NCI-H82 (cell line): ENCODE results near the gene ANKRD33.
A peak's percentile ranks its signal among the peaks of the same experiment; 100 is the strongest.

Experiments
- DNase-seq: peaks from one replicate; lab custom pipeline; 2025; lab: John Stamatoyannopoulos, UW

Gene ANKRD33, protein sequence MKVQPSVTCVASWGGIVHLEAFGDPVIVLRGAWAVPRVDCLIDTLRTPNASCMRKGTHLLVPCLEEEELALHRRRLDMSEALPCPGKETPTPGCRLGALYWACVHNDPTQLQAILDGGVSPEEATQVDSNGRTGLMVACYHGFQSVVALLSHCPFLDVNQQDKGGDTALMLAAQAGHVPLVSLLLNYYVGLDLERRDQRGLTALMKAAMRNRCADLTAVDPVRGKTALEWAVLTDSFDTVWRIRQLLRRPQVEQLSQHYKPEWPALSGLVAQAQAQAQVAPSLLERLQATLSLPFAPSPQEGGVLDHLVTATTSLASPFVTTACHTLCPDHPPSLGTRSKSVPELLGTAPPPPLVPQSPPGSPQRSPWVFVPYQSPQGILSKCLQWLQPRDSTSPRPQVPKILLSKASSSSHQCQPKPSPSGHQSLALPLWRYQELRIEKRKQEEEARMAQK

DNA sequence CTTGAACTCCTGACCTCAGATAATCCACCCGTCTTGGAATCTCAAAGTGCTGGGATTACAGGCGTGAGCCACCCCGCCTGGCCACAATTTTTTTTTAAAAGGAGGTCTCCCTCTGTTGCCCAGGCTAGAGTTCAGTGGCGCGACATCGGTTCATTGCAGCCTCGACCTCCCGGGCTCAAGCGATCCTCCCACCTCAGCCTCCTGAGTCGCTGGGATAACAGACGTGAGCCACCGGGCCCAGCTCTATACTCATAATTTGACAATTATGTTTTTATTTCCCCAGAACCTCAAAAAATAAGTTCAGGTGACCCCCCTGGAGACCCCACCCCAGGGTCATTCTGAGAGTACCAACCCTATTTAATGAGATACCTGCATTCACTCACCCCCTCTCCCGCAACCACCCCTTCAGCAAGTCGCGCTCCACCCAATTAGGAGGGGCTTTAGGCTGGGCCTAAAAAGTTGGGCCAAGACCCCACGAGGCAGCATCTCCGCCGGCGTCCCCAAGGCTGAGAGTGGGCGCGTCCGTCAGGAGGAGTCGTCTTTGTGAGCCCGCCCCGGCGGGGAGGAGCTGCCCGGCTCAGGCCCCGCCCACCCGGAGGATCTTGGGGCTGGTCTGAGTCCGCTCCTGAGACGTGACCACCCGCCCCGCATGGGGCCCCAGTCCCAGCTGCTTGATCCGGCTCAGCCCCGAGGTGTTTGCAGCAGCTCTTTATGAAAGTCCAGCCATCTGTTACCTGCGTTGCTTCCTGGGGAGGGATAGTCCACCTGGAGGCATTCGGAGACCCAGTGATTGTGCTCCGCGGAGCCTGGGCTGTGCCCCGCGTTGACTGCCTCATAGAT, at the start of gene ANKRD33:
Gene ANKRD33, plus strand, starts transcription at position 628 of the 840 bp plus-strand sequence. Its CDS starts 84 bp downstream, at position 712.
- DNase-seq: peak; percentile 99

DNA sequence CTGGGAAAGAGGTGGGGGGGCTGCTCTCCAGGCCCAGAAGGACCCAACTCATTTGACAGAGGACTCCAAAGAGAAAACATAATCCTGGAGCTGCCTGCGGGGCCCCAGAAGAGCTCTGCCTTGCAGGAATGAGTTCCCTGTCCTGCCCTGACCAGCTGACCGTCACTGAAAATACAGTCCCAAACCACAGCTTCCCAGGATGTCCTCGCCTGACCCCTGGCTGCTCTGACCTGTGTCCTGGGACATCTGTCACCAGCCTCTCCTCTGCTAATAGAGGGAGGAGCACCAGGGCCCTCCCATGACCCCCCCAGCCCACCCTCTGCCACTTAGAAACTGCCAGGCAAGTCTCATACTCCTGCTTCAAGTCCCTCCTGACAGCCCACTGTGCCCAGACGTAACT, 49.1 kb upstream of the ANKRD33 start:
- no peak for DNase-seq

DNA sequence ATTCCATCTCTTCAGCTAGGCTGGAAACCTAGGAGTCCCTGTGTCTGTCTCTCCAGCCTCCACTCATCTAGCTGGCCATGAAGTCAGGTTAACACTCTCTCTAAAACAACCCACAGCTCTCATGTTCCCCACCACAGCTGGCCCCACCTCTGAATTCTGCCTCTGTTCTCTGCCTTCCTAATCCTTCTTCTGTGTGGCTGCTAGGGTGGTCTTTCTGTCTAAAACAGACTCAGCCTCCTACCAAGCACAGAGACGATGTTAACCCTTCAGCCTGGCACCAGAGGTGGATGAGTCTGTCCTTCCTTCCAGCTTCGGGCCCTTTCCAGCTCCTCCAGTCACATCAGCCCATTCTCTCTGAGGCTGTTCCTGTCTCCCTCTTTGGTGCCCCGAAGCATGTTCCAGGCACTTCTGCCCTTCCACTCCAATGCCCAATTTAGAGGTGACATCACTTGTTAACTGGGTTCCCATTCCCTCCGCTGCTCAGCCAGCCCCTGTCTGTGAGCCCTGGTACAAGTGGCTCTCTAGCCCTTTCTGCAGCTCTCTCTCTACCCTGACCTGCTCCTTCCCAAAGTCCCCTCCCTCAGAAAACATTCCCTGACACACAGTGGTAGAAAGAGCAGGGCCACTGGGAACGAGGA, 48.5 kb upstream of the ANKRD33 start:
- no peak for DNase-seq

DNA sequence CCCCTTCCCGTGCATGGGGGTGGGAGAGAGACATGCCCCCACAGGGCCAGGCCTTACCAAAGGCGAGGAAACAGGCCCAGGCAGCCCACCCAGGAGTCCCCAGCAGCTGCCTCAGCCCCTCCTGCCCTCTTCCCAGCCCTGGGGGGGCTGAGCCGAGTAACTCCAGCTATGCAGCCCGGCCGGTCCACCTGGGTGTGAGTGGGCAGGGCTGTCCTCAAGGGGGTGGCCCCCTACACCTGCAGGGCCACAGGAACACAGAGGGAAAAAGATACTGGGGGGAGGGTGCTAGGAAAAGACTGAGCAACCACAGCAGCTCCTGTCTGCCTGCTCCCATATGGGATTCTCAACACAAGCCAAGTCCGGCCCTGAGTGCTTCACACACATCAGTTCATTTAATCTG, 46.9 kb upstream of the ANKRD33 start:
- DNase-seq: no peak

DNA sequence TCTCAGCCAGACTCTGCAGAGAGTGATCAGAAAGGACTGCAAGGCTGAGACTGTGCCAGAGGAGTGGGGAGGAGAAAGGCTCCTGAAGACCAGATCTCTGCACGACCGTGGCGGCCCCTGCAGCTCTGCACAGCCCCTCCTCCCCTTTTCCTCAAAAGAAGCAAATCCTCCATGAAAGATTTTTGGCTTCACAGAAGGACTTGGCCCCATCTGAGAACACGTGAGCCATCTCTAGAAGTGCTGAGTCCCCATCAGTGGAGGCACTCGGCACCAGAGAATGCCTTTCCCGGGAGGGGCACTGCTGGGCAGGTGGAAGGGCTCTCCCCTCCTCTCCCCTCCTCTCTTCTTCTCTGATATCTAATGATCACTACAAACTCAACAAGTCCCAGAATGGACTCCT, 46.2 kb upstream of the ANKRD33 start:
- no peak for DNase-seq

DNA sequence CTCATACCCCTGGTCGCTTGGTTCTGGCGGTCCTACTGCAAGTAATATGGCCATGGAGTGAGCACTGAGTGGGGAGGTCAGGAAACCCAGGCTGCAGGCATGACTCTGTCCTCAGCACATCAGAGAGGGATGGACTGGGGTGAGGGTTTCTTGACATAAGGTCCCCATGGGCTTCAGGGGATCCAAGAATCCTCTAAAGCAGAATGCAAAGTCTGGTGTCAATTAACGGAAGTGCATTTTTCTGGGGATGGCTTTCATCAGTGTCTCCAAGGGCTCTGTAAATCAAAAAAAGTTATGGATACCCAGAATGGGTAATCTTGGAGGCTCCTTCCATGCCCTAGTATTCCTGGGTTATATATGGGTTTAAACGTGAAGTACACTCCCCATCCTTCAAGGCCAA, 43.0 kb upstream of the ANKRD33 start:
- DNase-seq: no peak

DNA sequence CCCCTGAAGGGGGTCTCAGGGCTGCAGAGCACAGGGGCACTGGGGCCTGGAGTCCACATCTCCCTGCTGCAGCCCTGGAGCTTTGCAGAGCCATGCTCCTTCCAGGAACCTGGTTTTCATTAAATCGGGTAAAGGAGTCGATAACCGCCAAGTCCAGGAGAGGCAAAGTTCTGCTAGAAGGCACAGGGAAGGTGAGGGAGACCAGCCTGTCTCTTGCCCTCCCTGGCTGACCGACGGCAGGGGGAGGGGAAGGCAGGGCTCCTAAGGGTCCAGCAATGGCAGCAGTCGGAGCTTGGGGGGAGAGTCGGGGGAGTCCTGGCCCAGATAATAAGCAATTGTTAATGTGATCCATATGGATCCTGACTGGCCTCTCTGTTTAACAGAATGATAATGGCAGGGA, 42.4 kb upstream of the ANKRD33 start:
- no peak for DNase-seq

DNA sequence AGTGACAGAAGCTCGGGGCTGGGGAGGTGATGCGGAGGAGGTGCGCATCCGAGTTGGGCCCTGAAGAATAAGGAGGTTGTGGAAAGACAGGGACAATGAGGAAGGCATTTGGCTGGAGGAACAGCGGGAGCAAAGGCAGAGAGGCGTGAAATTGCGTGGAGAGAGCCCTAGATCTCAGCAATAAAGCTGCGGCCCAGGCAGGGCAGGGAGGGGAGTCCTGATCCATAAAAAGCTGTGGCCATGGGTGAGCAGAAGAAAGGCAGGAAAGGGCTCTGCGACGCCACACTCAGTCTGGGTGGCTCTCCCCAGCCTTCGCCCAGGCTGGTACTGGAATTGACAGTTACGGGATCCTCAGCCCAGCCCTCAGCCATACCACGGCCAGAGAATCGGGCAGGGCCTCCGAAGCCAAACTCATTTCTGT, 41.6 kb upstream of the ANKRD33 start:
- no peak for DNase-seq

DNA sequence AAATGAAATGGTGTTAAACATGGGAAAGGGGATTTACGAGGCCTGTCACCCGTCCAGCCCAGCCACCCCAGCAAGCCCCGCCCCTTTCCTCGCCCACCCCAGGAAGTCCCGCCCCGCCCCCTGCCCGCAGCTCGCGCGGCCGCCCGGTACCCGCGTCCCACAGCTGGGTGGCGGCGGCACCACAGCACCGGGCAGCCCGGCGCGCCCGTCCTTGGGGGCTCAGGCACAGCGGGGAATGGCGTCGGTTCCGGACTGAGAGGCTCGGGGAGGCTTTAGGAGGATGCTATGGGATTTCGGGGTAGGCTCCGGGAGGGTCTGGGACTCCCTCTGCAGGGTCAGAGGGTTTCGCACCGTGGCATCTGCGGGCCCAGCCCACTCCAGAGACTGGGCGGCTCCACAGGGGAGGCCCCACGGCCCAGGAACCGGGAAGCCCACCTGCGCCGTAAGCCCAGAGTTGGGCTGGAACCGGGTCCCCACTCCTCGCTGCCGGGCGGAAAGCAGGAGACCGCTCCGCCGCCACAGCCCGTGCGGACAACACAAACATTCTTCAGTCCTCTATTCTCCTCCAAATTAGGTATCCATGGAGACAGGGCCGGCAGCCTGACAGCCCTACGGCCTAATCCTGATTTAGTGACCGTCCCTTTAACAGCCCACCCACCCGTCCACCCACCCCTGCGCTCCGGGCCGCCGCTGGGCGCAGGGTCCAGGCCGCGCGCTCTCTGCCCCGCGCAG, 40.8 kb upstream of the ANKRD33 start:
- peak; percentile 78 for DNase-seq

DNA sequence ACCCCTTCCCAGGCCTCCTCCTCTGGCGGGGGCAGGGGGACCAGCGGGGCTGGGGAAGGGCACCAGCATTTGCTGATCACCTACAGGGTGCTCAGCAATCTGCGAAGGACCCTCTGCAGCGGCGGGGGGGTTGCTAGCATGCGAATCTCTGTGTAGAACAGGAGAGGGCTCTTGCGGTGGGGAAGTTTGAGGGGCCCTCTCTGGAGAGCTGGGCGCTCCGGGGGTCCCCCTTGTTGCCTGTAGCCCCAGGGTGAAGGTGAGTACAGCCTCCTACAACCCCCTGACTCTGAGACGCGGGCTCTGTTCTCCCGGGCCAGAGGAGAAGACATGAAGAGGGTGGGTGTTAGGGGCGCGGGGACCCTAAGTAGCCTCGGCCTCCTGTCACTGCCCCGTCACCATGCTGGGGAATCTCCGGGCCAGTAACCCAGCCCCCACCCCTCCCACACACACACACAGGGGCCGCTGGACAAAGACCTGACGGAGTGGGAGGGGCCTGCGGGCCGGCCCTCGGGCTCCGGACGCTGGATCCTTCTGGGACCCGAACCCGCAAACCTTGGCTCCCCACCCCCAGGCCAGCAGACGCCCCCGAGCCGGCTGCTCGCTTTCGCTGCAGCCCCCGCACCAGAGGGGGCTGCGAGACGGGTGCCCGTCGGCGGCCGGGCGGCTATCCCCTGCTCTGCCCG, 40.1 kb upstream of the ANKRD33 start:
- no peak for DNase-seq

DNA sequence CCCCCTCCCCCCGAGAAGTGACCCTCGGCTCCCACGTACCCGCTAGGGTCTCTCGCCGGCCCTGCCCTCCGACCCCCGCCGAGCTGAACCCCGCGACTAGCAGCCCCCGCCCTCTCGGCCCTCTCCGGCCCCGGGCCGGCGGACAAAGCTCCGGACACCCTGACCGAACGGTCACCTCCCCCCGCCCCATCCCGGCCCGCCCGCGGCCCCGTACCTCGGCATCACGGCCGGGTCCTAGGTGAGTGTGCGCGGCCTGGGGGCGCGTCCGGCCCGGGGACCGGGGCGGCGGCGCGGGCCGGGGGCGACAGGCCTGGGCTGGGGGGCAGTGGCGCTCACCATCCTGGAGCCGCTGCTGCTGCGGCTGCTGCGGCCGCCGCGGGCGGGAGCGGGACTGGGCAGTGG, 39.6 kb upstream of the ANKRD33 start, which contains the start of gene FIGNL2:
Gene FIGNL2, minus strand, starts transcription at position 393 of the 402 bp plus-strand sequence. CDS start 26,305 bp downstream, outside the sequence.
- DNase-seq: no peak

DNA sequence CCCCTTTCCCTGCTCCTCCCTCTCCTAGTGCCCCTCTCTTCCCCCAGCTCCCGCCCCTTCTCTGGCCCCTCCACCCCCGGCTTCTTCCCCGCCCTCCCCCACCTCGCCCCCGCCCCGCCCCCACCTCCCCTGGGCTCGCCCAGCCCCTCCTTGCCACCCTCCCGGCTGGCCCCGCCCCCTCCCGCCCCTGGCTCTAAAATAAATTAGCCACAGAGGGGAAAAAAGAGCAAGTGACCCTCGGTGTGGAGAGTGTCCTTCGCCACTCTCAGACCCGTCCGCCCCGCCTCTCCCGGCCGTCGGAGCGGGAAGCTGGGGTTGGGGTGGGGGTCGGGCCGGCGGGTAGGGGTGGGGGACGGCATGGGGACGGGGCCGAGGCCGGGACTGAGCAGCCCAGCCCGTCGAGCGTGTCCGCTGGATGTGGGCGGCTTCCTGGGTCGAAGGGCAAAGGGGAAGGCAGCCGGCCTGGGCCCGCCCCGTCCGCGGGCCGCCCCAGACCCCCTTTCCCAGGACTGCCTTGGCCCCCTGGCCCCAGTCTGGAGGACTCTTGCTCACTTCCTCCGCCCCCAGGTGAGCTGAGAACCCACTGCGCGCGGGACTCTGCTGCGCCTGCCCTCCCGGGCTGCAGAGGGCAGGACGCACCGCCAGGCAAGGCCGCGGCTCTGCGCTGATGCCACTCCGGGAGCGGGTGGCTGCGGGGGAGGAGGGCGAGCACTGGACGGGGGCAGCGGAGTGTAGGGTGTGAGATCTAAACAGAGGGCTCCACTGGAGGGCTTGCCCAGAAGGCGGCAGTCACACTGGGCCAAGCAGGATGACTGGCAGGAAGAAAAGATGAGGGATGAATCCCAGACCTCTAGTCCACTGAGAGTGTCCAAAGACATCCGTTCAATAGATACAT, 38.8 kb upstream of the ANKRD33 start:
- peak; percentile 59 for DNase-seq

DNA sequence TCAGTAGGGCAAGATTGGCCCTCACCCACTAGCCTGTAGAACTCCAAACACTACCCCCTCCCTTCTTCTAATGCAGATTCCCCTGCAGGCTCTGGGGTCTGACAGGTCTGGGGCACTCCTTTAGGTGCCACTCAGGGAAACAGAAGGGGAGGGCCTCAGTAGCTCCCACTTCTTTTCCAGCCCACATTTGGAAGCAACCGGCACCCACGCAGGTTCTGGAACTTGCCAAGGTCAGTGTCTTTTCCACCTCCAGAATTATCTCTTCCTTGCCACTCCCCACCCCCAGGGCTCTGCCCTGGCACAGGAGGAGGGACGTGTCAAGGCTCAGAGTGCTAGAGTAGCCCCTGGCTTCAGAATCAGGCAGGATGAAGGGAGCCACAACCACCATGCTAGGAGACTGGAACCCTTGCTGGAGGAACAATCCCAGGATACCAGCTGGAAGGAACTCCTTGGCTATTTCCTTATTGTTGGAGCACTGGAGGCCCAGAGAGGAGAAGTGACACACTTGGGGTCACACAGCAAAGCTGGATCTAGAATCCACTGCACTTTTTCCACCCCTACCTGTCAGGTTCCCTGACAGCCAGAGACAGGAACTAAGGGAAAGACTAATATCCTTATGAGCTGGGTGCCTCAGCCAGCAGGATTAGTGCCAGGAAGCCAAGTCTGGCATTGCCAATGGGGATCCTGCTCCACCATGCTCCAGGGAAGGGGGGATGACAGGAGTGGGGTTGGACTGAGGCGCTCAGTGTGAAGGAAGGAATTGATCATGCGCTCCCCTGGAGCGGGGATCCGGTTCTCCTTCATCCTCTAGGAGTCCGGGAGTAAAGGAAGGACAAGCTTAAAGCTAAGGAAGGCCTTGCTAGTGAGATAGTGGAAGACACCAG, 37.6 kb upstream of the ANKRD33 start:
- no peak for DNase-seq

DNA sequence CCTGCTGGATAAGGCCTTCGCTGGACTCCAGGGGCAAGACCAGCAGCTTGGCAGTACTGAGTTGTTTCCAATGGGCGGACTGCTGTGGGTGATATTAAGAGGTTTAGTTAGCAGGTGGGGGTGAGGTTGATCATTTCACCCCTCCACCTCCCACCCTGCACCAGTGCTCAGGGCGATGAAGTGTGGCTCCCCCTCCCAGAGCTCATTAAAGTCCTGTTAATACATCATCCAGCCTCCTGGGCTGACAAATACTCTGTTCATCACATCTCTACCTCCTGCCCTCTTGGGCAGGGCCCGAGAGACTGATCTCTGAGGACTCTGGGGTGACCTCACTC, 37.0 kb upstream of the ANKRD33 start:
- no peak for DNase-seq

DNA sequence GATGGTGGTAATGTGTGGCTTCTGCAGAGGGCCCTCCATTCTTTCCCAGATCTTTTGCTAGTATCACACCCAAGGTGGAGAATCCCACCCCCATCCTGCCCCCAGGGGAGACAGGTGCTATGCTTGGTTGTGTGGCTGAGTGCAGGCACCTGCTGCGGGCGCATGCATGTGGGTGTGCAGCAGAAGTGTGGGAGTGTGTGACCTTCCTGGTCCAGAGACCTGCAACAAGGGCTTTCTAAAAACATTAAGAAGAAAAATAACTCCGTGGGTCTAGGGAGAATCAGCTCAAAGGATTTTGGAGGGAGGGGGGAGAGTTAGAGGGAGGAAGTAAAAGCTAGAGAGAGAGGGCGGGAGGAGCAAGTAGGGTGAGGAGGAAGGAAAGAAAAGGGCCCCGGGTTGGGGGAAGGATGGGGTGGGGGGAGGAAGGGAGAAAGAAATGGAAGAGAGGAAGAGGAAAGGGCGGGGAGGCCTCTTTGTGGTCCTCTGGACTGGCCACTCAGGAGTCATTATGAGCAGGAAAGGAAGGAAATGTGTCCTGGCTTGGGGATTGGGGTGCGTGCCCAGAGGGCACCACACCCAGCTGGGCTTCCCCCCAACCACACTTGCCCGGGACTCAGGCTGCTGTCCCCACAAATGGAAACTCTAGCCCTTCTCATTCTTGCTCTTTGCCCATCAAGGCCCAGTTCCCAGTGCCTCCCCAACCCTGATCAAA, 36.3 kb upstream of the ANKRD33 start:
- no peak for DNase-seq

DNA sequence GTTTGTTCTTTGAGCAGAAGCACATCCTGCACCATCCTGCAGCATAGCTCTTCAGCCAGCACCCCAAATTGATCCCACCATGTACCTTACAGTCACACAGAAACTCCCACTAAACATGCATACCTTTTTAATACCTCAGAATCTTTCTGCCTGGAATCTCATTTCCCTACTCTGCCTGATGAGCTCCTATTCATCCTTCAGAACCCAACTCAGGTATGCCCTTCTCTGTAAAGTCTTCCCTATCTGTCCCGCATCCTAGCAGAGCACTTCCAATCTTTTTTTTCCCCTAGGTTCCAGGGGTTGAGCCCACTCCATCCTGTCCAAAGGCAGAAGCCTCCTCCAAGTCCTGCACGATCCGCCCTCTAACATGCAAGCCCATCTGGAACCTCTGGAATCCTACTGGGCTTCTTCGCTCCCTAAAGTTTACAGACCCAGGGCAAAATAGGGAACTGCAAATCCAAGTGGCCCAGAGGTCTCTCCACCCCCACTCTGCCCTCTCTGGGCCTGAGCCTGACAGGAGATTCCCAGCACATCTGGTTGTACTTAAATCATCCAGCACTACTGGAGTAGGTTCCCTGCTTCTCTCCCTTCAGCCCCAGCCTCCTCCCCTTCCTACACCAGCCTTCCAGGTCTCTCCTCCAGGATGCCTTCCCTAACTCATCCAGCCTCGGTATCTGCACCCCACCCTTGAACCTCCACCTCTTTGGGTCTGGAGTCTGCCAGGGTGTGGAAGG, 35.3 kb upstream of the ANKRD33 start:
- no peak for DNase-seq

DNA sequence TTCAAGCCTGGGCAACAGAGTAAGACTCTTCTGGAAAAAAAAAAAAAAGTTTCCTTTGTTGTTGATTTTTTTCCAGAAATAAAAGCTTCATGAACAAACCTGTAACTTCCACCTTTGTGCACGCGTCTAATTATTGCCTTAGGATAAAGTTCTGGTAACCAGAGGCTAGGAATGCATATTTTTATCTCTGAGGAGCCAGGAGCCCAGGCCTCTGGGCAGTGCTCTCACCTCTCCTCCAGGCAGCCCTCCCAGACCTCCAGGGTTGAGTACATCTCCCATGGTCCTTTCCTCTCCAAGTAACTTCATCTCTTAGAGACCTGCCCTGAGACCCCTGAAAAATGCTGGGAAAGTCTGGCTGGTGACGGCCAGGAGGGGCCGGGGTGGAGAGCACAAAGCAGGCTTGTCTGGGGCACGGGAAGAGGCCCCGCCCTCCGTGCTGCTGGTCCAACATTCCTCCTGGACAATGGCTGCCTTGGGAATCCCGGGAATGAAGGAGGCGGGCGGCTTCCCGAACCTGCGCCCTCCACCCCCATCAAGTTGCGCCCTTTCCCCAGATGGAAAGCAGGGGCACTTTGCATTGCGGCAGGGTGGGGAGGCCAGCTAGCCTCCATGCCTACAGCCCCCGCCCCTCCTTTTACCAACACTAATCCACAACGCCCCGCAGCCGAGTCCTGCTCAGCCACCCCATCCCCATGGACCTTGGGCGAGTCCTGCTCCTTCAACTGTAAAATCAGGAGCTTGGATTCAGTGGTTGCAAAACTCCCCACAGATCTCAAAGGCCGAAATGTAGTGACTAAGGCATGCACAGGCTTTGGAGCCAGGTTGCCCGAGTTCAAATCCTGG, 32.1 kb upstream of the ANKRD33 start:
- DNase-seq: no peak
